MM.1S (cell line): ENCODE measurements around the gene MPDU1.
A peak's percentile ranks its signal among the peaks of the same experiment; 100 is the strongest.

Source experiments
- DNase-seq: peaks from one replicate; pipeline ENCODE4 v3.0.0-alpha.2; 2015
- H2AFZ ChIP-seq: fragments of 300-600 bp; sonication (generic); 2 replicates; pipeline ENCODE4 v1.6.0; 2016; ENCODE audit warnings: antibody characterized with exemption, low read length
- H3F3A ChIP-seq: fragments of 300-600 bp; sonication (generic); 2 replicates; pipeline ENCODE4 v1.6.1; 2016; ENCODE audit warnings: mild to moderate bottlenecking, antibody characterized with exemption, low read length, moderate library complexity, mixed read lengths; ENCODE audit not compliant: insufficient read depth
- H3K27ac ChIP-seq: fragments of 300-600 bp; sonication (generic); 2 replicates; pipeline ENCODE4 v1.5.1; 2016; ENCODE audit warnings: mild to moderate bottlenecking, low read length
- H3K27me3 ChIP-seq: fragments of 300-600 bp; sonication (generic); replicated peaks from 2 replicates; pipeline ENCODE4 v1.6.0; 2016; ENCODE audit warnings: low read length; ENCODE audit not compliant: insufficient read depth
- H3K36me3 ChIP-seq: fragments of 300-600 bp; sonication (generic); replicated peaks from 2 replicates; pipeline ENCODE4 v1.6.1; 2016; ENCODE audit warnings: mild to moderate bottlenecking, low read length, mixed read lengths; ENCODE audit not compliant: insufficient read depth
- H3K4me1 ChIP-seq: fragments of 300-600 bp; sonication (generic); 2 replicates; pipeline ENCODE4 v1.6.1; 2016; ENCODE audit warnings: low read length, mixed read lengths
- H3K4me2 ChIP-seq: fragments of 300-600 bp; sonication (generic); 2 replicates; pipeline ENCODE4 v1.6.0; 2016; ENCODE audit warnings: low read depth, low read length
- H3K4me3 ChIP-seq: fragments of 300-600 bp; sonication (generic); 2 replicates; pipeline ENCODE4 v1.5.1; 2016; ENCODE audit warnings: low read length, mixed read lengths
- H3K79me2 ChIP-seq: fragments of 300-600 bp; sonication (generic); 2 replicates; pipeline ENCODE4 v1.6.1; 2016; ENCODE audit warnings: mixed run types, low read length, mixed read lengths
- H3K9ac ChIP-seq: fragments of 300-600 bp; sonication (generic); 2 replicates; pipeline ENCODE4 v1.6.1; 2016; ENCODE audit warnings: low read length, mixed read lengths
- H3K9me2 ChIP-seq: fragments of 300-600 bp; sonication (generic); replicated peaks from 2 replicates; pipeline ENCODE4 v1.6.1; 2016; ENCODE audit warnings: mild to moderate bottlenecking, low read length, mixed read lengths; ENCODE audit not compliant: insufficient read depth
- H3K9me3 ChIP-seq: fragments of 300-600 bp; sonication (generic); replicated peaks from 2 replicates; pipeline ENCODE4 v1.6.1; 2016; ENCODE audit warnings: mild to moderate bottlenecking, low read length, mixed read lengths; ENCODE audit not compliant: insufficient read depth
- H4K20me1 ChIP-seq: fragments of 300-600 bp; sonication (generic); 2 replicates; pipeline ENCODE4 v1.6.1; 2016; ENCODE audit warnings: mild to moderate bottlenecking, low read length, moderate library complexity, mixed read lengths; ENCODE audit not compliant: insufficient read depth
- EZH2 ChIP-seq: fragments of 300-600 bp; sonication (generic); optimal IDR thresholded peaks from 2 replicates; pipeline ENCODE3; 2017; ENCODE audit warnings: low read depth, mild to moderate bottlenecking, antibody characterized with exemption, low read length, mixed read lengths
- EZH2phosphoT487 ChIP-seq: fragments of 300-600 bp; sonication (generic); IDR thresholded peaks from 2 replicates; pipeline ENCODE4 v1.6.1; 2018; ENCODE audit warnings: antibody characterized with exemption, low read length
- TF ChIP-seq, protein P1 (sequence below): fragments of 300-600 bp; sonication (generic); IDR thresholded peaks from 2 replicates; pipeline ENCODE4 v1.5.1; 2016; ENCODE audit warnings: antibody characterized with exemption, low read length, mixed read lengths

MPDU1 gene

GRCh38 chr17:7580604-7581575, 2.8 kb upstream of the MPDU1 start:
- H3K9me2 ChIP-seq: no peaks in the 10 kb centered on the region
- H4K20me1 ChIP-seq: peaks cover 28% of the 10 kb centered on the region
- no peak overlapping the region for H3K27ac ChIP-seq
- no peak overlapping the region for H3K4me2 ChIP-seq
- no peaks in the 10 kb centered on the region for H3K27me3 ChIP-seq
- TF ChIP-seq EZH2 (no peak), EZH2phosphoT487 (no peak)
- TF ChIP-seq, protein P1, sequence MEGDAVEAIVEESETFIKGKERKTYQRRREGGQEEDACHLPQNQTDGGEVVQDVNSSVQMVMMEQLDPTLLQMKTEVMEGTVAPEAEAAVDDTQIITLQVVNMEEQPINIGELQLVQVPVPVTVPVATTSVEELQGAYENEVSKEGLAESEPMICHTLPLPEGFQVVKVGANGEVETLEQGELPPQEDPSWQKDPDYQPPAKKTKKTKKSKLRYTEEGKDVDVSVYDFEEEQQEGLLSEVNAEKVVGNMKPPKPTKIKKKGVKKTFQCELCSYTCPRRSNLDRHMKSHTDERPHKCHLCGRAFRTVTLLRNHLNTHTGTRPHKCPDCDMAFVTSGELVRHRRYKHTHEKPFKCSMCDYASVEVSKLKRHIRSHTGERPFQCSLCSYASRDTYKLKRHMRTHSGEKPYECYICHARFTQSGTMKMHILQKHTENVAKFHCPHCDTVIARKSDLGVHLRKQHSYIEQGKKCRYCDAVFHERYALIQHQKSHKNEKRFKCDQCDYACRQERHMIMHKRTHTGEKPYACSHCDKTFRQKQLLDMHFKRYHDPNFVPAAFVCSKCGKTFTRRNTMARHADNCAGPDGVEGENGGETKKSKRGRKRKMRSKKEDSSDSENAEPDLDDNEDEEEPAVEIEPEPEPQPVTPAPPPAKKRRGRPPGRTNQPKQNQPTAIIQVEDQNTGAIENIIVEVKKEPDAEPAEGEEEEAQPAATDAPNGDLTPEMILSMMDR: no peak
- H2AFZ ChIP-seq: no peak overlapping the region
- H3K36me3 ChIP-seq: peaks cover 18% of the 10 kb centered on the region; the same call in 1 of the 2 replicates
- no peak for DNase-seq
- peaks cover 54% of the 10 kb centered on the region for H3K4me1 ChIP-seq
- H3F3A ChIP-seq: peaks cover 56% of the 10 kb centered on the region
- no peak overlapping the region for H3K4me3 ChIP-seq
- H3K79me2 ChIP-seq: peaks cover 69% of the 10 kb centered on the region
- no peaks in the 10 kb centered on the region for H3K9me3 ChIP-seq
- H3K9ac ChIP-seq: no peak overlapping the region

DNA sequence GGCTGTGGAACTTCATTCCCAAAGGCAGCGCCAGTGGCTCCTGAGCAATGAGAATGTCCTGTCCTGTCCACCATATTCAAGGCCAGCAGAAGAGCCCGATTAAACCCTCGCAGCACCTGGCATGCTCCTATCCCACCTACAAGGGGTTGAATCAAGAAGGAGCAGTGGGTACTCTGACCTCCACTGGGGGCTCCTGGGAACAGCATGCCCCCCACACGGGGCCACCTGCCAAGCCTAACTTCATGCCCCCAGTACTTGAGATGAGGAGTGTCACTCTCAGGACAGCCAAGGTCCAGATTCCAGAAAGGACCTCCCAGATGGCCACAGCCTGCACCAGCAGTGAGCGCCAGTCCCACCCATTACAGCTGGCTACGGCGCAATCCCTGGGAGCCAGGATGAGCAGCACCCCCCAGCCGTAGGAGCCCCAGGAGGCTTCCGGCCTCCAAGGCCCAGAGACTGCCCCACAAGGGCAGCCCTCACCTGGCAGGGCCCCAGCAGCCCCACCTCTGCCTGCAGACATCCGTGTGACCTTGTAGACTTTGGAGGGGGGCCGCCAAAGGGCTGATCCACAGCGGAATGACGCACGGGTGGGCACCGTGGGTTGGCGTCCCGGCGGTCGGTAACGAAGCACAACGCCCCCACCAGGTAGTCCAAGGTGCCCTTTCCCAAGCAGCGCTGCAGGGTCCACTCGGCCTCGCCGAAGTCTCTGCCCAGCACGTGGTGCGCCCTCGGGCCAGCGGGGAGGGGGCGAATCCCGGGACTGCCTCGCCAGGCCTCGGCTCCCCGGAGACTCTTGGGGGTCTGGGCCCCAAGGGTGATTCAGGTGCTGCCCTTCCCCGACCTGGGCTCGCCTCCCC, 1.0 kb upstream of the MPDU1 start:
- Histone ChIP-seq H3K9ac (peak overlapping the region; percentile 86; the same call in 1 of the 2 replicates), H4K20me1 (peaks cover 12% of the 10 kb centered on the region), H3K36me3 (peaks cover 4% of the 10 kb centered on the region; the same call in 1 of the 2 replicates), H3K9me2 (no peaks in the 10 kb centered on the region), H3K4me3 (peak overlapping the region; percentile 80), H3K27me3 (no peaks in the 10 kb centered on the region), H3F3A (peaks cover 38% of the 10 kb centered on the region), H3K27ac (peak overlapping the region; percentile 80; the same call in 1 of the 2 replicates), H3K4me1 (peaks cover 38% of the 10 kb centered on the region), H2AFZ (peak overlapping the region; percentile 91; the same call in 1 of the 2 replicates), H3K79me2 (peaks cover 59% of the 10 kb centered on the region), H3K4me2 (peak overlapping the region; percentile 90), H3K9me3 (no peaks in the 10 kb centered on the region)
- TF ChIP-seq, protein P1: no peak
- no peak for TF ChIP-seq EZH2phosphoT487
- DNase-seq: no peak

GRCh38 chr17:7586673-7587419, 3.2 kb downstream of the MPDU1 start:
- Histone ChIP-seq H3K9ac (no peak overlapping the region), H3K4me2 (no peak overlapping the region), H4K20me1 (no peaks in the 10 kb centered on the region), H3K36me3 (no peaks in the 10 kb centered on the region), H3K27me3 (no peaks in the 10 kb centered on the region), H3K79me2 (peaks cover 41% of the 10 kb centered on the region), H3K4me1 (peaks cover 11% of the 10 kb centered on the region), H2AFZ (no peak overlapping the region), H3K27ac (no peak overlapping the region), H3K9me3 (no peaks in the 10 kb centered on the region), H3K4me3 (no peak overlapping the region), H3K9me2 (no peaks in the 10 kb centered on the region), H3F3A (peaks cover 8% of the 10 kb centered on the region; the same call in 1 of the 2 replicates)
- no peak for DNase-seq
- TF ChIP-seq EZH2 (no peak), EZH2phosphoT487 (no peak)
- TF ChIP-seq, protein P1: no peak
